Measurements from ENCODE around the gene RTN4RL1. TPM values are rescaled to one million over a fixed set of nuclear protein-coding genes. Genes with fewer than 3 reads are reported as not detected.

Gene RTN4RL1
- total RNA-seq, 1 donor from 2014 or later, result not detected

- no peak for DNase-seq (ENCODE audit: low read depth)
- H3K36me3 ChIP-seq (ENCODE audit: control insufficient read depth, insufficient read depth, low read length), result no peaks in the 10 kb centered on the region
- TF ChIP-seq CTCF (IDR thresholded peaks at IDR 0.05; ENCODE audit: insufficient read depth, low read length, poor library complexity, severe bottlenecking), result no peak
- peaks cover 43% of the 10 kb centered on the region for H3K27me3 ChIP-seq (ENCODE audit: control insufficient read depth, insufficient read depth, low read length)
- no peak overlapping the region for H3K4me3 ChIP-seq (ENCODE audit: low read depth, low read length)
Measured at GRCh38 chr17:1937461-1937860, 87.7 kb downstream of the RTN4RL1 start.

GRCh38 chr17:1936766-1937165 lies 88.4 kb downstream of the RTN4RL1 start:
- no peak for TF ChIP-seq CTCF (IDR thresholded peaks at IDR 0.05; ENCODE audit: insufficient read depth, low read length, poor library complexity, severe bottlenecking)
- no peaks in the 10 kb centered on the region for H3K36me3 ChIP-seq (ENCODE audit: control insufficient read depth, insufficient read depth, low read length)
- no peak for DNase-seq (ENCODE audit: low read depth)
- H3K27me3 ChIP-seq (ENCODE audit: control insufficient read depth, insufficient read depth, low read length), result peaks cover 38% of the 10 kb centered on the region
- H3K4me3 ChIP-seq (ENCODE audit: low read depth, low read length), result no peak overlapping the region

- Histone ChIP-seq H3K27me3 (ENCODE audit: control insufficient read depth, insufficient read depth, low read length) (peaks cover 25% of the 10 kb centered on the region), H3K36me3 (ENCODE audit: control insufficient read depth, insufficient read depth, low read length) (no peaks in the 10 kb centered on the region), H3K4me3 (ENCODE audit: low read depth, low read length) (no peak overlapping the region)
- TF ChIP-seq CTCF (IDR thresholded peaks at IDR 0.05; ENCODE audit: insufficient read depth, low read length, poor library complexity, severe bottlenecking), result no peak
- DNase-seq (ENCODE audit: low read depth), result no peak
Measured at GRCh38 chr17:1934901-1935300, 90.2 kb downstream of the RTN4RL1 start.

GRCh38 chr17:1933875-1934715 lies 91.0 kb downstream of the RTN4RL1 start:
- DNase-seq (ENCODE audit: low read depth), result no peak
- Histone ChIP-seq H3K4me3 (ENCODE audit: low read depth, low read length) (no peak overlapping the region), H3K36me3 (ENCODE audit: control insufficient read depth, insufficient read depth, low read length) (no peaks in the 10 kb centered on the region), H3K27me3 (ENCODE audit: control insufficient read depth, insufficient read depth, low read length) (peaks cover 27% of the 10 kb centered on the region)
- TF ChIP-seq CTCF (IDR thresholded peaks at IDR 0.05; ENCODE audit: insufficient read depth, low read length, poor library complexity, severe bottlenecking), result no peak

GRCh38 chr17:1931844-1932579 lies 93.1 kb downstream of the RTN4RL1 start:
- TF ChIP-seq CTCF (IDR thresholded peaks at IDR 0.05; ENCODE audit: insufficient read depth, low read length, poor library complexity, severe bottlenecking), result no peak
- peak; percentile 25 for DNase-seq (ENCODE audit: low read depth)
- peaks cover 25% of the 10 kb centered on the region for H3K27me3 ChIP-seq (ENCODE audit: control insufficient read depth, insufficient read depth, low read length)
- H3K4me3 ChIP-seq (ENCODE audit: low read depth, low read length), result no peak overlapping the region
- H3K36me3 ChIP-seq (ENCODE audit: control insufficient read depth, insufficient read depth, low read length), result no peaks in the 10 kb centered on the region
